A549 (cell line): ENCODE results near the gene RNF207. TPM values are rescaled to one million over a fixed set of nuclear protein-coding genes. Genes with fewer than 3 reads are reported as not detected.
A peak's percentile ranks its signal among the peaks of the same experiment; 100 is the strongest.

Experiments
- ATAC-seq, 2 experiments: fragments of 200-7000 bp in 1 of 2; fragments of >200 bp in 1 of 2; cut with Nextera tagmentation in 1 of 2; cut with Tn5 transposase in 1 of 2; 3 replicates each; pipeline versions ENCODE4 v1.8.0 to v1.9.1; 2018 to 2020; ENCODE audit warnings: mild to moderate bottlenecking in 1 of 2, moderate library complexity in 1 of 2
- CTCF ChIA-PET: fragments of 300-600 bp; sonication (Branson Sonifier 250); formaldehyde crosslinking; extraction: SDS; loops from one replicate; lab custom pipeline; 2021; ENCODE audit warnings: antibody characterized with exemption, inconsistent platforms; lab: Yijun Ruan, JAX
- POLR2A ChIA-PET: fragments of 350-600 bp; formaldehyde crosslinking; extraction: SDS; loops from one replicate; lab custom pipeline; 2021; ENCODE audit warnings: antibody characterized with exemption, inconsistent platforms; lab: Yijun Ruan, JAX
- DNase-seq, 2 experiments: peaks; one replicate each; pipeline versions ENCODE4 v3.0.0 to v3.0.0-alpha.2; 2011 to 2016; ENCODE audit warnings: low read depth in 1 of 2, low spot score in 1 of 2
- FAIRE-seq: peaks from 2 replicates; lab custom pipeline; 2011; peaks lifted over from hg19 to GRCh38; lab: Jason Lieb, UNC
- H3K27ac ChIP-seq, 2 experiments: fragments of >200 bp; sonication (Bioruptor Twin); formaldehyde crosslinking; 3 replicates each; pipeline ENCODE4 v1.5.1; 2016 to 2017
- H3K4me1 ChIP-seq: fragments of >200 bp; sonication (Bioruptor Twin); formaldehyde crosslinking; 3 replicates; pipeline ENCODE4 v1.6.1; 2016
- H3K4me2 ChIP-seq: fragments of >200 bp; sonication (Bioruptor Twin); formaldehyde crosslinking; 3 replicates; pipeline ENCODE4 v1.6.1; 2016
- H3K4me3 ChIP-seq: fragments of >200 bp; sonication (Bioruptor Twin); formaldehyde crosslinking; 3 replicates; pipeline ENCODE4 v1.5.1; 2016
- H3K9me3 ChIP-seq: fragments of >200 bp; sonication (Bioruptor Twin); formaldehyde crosslinking; 3 replicates; pipeline ENCODE4 v1.6.1; 2016
- BHLHE40 ChIP-seq: IDR thresholded peaks from 2 replicates; pipeline ENCODE4 v1.6.1; 2012; ENCODE audit warnings: low read depth, low read length, inconsistent platforms
- CBX2 ChIP-seq: fragments of 200-600 bp; sonication (generic); IDR thresholded peaks from 2 replicates; pipeline ENCODE4 v1.6.1; 2016; ENCODE audit warnings: low read depth, mild to moderate bottlenecking, borderline replicate concordance
- CEBPB ChIP-seq, 2 experiments: fragments of >200 bp in 1 of 2; sonication (Bioruptor Twin) in 1 of 2; formaldehyde crosslinking in 1 of 2; IDR thresholded peaks; 2 replicates each; pipeline ENCODE4 v1.6.1; 2012 to 2016
- CHD2 ChIP-seq: fragments of 150-350 bp; IDR thresholded peaks from 2 replicates; pipeline ENCODE4 v1.6.1; 2014; ENCODE audit warnings: low read length; ENCODE audit not compliant: partially characterized antibody
- EP300 ChIP-seq, 2 experiments: fragments of >200 bp; sonication (Bioruptor Twin); formaldehyde crosslinking; IDR thresholded peaks; 2 replicates in 1 of 2; 3 replicates in 1 of 2; pipeline ENCODE4 v1.6.1; 2016 to 2017
- FOSB ChIP-seq: fragments of 250-450 bp; sonication (Bioruptor Pico); IDR thresholded peaks from 2 replicates; pipeline ENCODE4 v1.5.0; 2020; ENCODE audit warnings: mild to moderate bottlenecking, moderate library complexity
- FOXS1 ChIP-seq: fragments of 250-450 bp; sonication (Bioruptor Pico); IDR thresholded peaks from 2 replicates; pipeline ENCODE4 v1.5.0; 2020; ENCODE audit warnings: mild to moderate bottlenecking, moderate library complexity
- GATA3 ChIP-seq: IDR thresholded peaks from 2 replicates; pipeline ENCODE4 v1.6.1; 2012; ENCODE audit warnings: borderline replicate concordance
- HDAC2 ChIP-seq: fragments of 200-600 bp; sonication (generic); IDR thresholded peaks from 2 replicates; pipeline ENCODE4 v1.6.1; 2016
- HOXA7 ChIP-seq: fragments of 250-450 bp; sonication (Bioruptor Pico); IDR thresholded peaks from 2 replicates; pipeline ENCODE4 v1.5.0; 2020; ENCODE audit warnings: mild to moderate bottlenecking, moderate library complexity
- HOXB13 ChIP-seq: fragments of 250-450 bp; sonication (Bioruptor Pico); IDR thresholded peaks from 2 replicates; pipeline ENCODE4 v1.5.0; 2020; ENCODE audit warnings: low read depth, mild to moderate bottlenecking, moderate library complexity
- JUN ChIP-seq, 2 experiments: fragments of >200 bp; sonication (Bioruptor Twin); formaldehyde crosslinking; IDR thresholded peaks; 2 replicates in 1 of 2; 3 replicates in 1 of 2; pipeline ENCODE4 v1.6.1; 2016 to 2017
- KDM1A ChIP-seq: fragments of 200-600 bp; sonication (generic); IDR thresholded peaks from 2 replicates; pipeline ENCODE4 v1.6.1; 2016; ENCODE audit warnings: low read depth, mild to moderate bottlenecking
- MAFK ChIP-seq: fragments of 450-650 bp; IDR thresholded peaks from 2 replicates; pipeline ENCODE4 v1.6.1; 2014; ENCODE audit not compliant: partially characterized antibody
- MYC ChIP-seq: IDR thresholded peaks from 2 replicates; pipeline ENCODE4 v1.6.1; 2012; ENCODE audit warnings: mild to moderate bottlenecking, inconsistent platforms, low read length, improper control_type of control experiment, borderline replicate concordance
- NFE2L2 ChIP-seq: fragments of 150-350 bp; conservative IDR thresholded peaks from 2 replicates; pipeline ENCODE4 v1.6.1; 2014; ENCODE audit warnings: low read length
- NR3C1 ChIP-seq: fragments of >200 bp; sonication (Bioruptor Twin); formaldehyde crosslinking; IDR thresholded peaks from 3 replicates; pipeline ENCODE4 v1.6.1; 2017
- RAD21 ChIP-seq, 2 experiments: fragments of >200 bp in 1 of 2; sonication (Bioruptor Twin) in 1 of 2; formaldehyde crosslinking in 1 of 2; IDR thresholded peaks in 1 of 2; conservative IDR thresholded peaks in 1 of 2; 2 replicates in 1 of 2; 3 replicates in 1 of 2; pipeline ENCODE4 v1.6.1; 2012 to 2018; ENCODE audit warnings: inconsistent platforms in 1 of 2
- RCOR1 ChIP-seq: fragments of 150-350 bp; IDR thresholded peaks from 2 replicates; pipeline ENCODE4 v1.6.1; 2014; ENCODE audit warnings: antibody characterized with exemption, low read length, low read depth
- RFX5 ChIP-seq: fragments of 450-650 bp; IDR thresholded peaks from 2 replicates; pipeline ENCODE4 v1.7.1; 2014; ENCODE audit warnings: antibody characterized with exemption, mild to moderate bottlenecking, moderate library complexity
- SMC3 ChIP-seq: fragments of >200 bp; sonication (Bioruptor Twin); formaldehyde crosslinking; IDR thresholded peaks from 3 replicates; pipeline ENCODE4 v1.6.1; 2018; ENCODE audit warnings: inconsistent platforms
- SREBF2 ChIP-seq: fragments of 450-650 bp; IDR thresholded peaks from 2 replicates; pipeline ENCODE4 v1.6.1; 2014; ENCODE audit warnings: mild to moderate bottlenecking, moderate library complexity
- TFCP2L1 ChIP-seq: fragments of 250-450 bp; sonication (Bioruptor Pico); IDR thresholded peaks from 2 replicates; pipeline ENCODE4 v1.5.0; 2021; ENCODE audit warnings: mild to moderate bottlenecking
- TP53 ChIP-seq: fragments of 250-450 bp; sonication (Bioruptor Pico); IDR thresholded peaks from 2 replicates; pipeline ENCODE4 v1.5.0; 2021; ENCODE audit warnings: mild to moderate bottlenecking, moderate library complexity
- ZC3H11A ChIP-seq: fragments of 450-650 bp; IDR thresholded peaks from 2 replicates; pipeline ENCODE4 v1.6.1; 2014; ENCODE audit warnings: antibody characterized with exemption, mild to moderate bottlenecking
- ZNF302 ChIP-seq: fragments of 250-450 bp; sonication (Bioruptor Pico); IDR thresholded peaks from 2 replicates; pipeline ENCODE4 v1.9.0; 2021; ENCODE audit warnings: inconsistent platforms, mild to moderate bottlenecking, moderate library complexity
- whole genome bisulfite sequencing: methylation state at CpG from one replicate; pipeline ENCODE4 v1.1.6; 2017; ENCODE audit errors: missing lambda C conversion rate; 5-methylcytosine and 5-hydroxymethylcytosine counted together
- polyA plus RNA-seq, 4 experiments: library from polyadenylated mRNA; depleted of rRNA in 3 of 4; stranded (reverse); fragments of >200 nt; fragmentation: RNase III in 1 of 4; extraction: RNeasy Plus Mini Kit Qiagen cat#74134 plus additional on column Dnase treatment in 1 of 4; gene quantifications; 2 replicates in 3 of 4; 3 replicates in 1 of 4; pipeline ENCODE4 v1.2.3, GENCODE V29; 2011 to 2017
- TF ChIP-seq, protein P1 (sequence below): IDR thresholded peaks from 2 replicates; pipeline ENCODE4 v1.6.1; 2012; ENCODE audit warnings: low read depth, borderline replicate concordance
- TF ChIP-seq, protein P2 (sequence below): fragments of 200-600 bp; sonication (generic); IDR thresholded peaks from 2 replicates; pipeline ENCODE4 v1.6.1; 2016; ENCODE audit warnings: antibody characterized with exemption, mild to moderate bottlenecking, moderate library complexity
- TF ChIP-seq, protein P3 (sequence below): fragments of >200 bp; sonication (Bioruptor Twin); formaldehyde crosslinking; IDR thresholded peaks from 3 replicates; pipeline ENCODE4 v1.6.1; 2016
- TF ChIP-seq, protein P4 (sequence below): fragments of 450-650 bp; IDR thresholded peaks from 2 replicates; pipeline ENCODE4 v1.6.1; 2014; ENCODE audit warnings: antibody characterized with exemption

Gene RNF207
- polyA plus RNA-seq, 2 of the 4 experiments (the other 2 are of a cell fraction) = 11.3 to 24.6 TPM

DNA sequence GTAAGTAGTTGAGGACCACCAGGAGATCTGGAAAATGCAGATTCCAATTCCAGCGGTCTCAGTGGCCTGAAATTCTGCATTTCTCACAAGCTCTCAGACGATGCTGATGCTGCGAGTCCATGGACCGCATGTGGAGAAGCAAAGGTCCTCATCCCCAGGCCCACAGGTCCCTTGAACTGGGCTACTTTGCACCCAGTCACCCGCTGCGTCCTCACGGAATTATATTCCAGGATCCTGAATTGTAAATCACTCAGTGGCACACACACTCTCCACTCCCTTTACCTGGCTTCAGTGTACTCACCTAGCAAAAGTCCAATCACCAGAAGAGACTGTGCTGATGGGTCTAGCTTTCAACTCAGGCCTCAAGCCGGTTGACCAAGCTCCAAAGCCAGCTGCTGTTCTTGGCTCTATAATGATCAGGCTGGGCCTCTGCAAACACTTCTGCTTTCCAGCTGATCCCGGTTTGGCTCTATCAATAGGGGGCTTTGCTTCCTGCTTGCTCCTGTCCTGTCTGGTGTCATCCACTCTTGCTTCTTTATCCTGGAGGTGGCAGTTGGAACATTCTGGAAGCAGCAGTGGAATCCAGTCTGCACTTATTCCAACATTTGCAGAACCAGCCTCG lies 5.6 kb upstream of the RNF207 start:
- ChIA-PET CTCF (interaction anchor here (0.7 to 3.2 kb wide), 4 partner anchors 11 to 144 kb away, joined by 3 to 9 read pairs (median 4); no protein-coding TSS in a partner anchor), POLR2A (no interaction called here)
- peaks cover 27% of the 10 kb centered on the region for H3K4me1 ChIP-seq
- DNase-seq = no peak
- H3K9me3 ChIP-seq = no peaks in the 10 kb centered on the region
- no peak for ATAC-seq
- H3K4me3 ChIP-seq = peak overlapping the region; percentile 96
- no peak for FAIRE-seq
- peak overlapping the region; percentile 98 to 99 for H3K27ac ChIP-seq
- peak overlapping the region; percentile 97 for H3K4me2 ChIP-seq
- TF ChIP-seq SREBF2 (no peak), ZC3H11A (no peak), NFE2L2 (no peak), MAFK (no peak), GATA3 (no peak), TP53 (CRISPR knock-in tag) (no peak), HDAC2 (no peak), HOXB13 (no peak), TFCP2L1 (CRISPR knock-in tag) (no peak), KDM1A (no peak), EP300 (IDR thresholded peaks at IDR 0.05) (no peak), CBX2 (no peak), MYC (no peak), BHLHE40 (no peak)
- TF ChIP-seq, protein P1, sequence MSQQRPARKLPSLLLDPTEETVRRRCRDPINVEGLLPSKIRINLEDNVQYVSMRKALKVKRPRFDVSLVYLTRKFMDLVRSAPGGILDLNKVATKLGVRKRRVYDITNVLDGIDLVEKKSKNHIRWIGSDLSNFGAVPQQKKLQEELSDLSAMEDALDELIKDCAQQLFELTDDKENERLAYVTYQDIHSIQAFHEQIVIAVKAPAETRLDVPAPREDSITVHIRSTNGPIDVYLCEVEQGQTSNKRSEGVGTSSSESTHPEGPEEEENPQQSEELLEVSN = no peak
- TF ChIP-seq, protein P2, sequence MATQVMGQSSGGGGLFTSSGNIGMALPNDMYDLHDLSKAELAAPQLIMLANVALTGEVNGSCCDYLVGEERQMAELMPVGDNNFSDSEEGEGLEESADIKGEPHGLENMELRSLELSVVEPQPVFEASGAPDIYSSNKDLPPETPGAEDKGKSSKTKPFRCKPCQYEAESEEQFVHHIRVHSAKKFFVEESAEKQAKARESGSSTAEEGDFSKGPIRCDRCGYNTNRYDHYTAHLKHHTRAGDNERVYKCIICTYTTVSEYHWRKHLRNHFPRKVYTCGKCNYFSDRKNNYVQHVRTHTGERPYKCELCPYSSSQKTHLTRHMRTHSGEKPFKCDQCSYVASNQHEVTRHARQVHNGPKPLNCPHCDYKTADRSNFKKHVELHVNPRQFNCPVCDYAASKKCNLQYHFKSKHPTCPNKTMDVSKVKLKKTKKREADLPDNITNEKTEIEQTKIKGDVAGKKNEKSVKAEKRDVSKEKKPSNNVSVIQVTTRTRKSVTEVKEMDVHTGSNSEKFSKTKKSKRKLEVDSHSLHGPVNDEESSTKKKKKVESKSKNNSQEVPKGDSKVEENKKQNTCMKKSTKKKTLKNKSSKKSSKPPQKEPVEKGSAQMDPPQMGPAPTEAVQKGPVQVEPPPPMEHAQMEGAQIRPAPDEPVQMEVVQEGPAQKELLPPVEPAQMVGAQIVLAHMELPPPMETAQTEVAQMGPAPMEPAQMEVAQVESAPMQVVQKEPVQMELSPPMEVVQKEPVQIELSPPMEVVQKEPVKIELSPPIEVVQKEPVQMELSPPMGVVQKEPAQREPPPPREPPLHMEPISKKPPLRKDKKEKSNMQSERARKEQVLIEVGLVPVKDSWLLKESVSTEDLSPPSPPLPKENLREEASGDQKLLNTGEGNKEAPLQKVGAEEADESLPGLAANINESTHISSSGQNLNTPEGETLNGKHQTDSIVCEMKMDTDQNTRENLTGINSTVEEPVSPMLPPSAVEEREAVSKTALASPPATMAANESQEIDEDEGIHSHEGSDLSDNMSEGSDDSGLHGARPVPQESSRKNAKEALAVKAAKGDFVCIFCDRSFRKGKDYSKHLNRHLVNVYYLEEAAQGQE = no peak
- TF ChIP-seq, protein P3, sequence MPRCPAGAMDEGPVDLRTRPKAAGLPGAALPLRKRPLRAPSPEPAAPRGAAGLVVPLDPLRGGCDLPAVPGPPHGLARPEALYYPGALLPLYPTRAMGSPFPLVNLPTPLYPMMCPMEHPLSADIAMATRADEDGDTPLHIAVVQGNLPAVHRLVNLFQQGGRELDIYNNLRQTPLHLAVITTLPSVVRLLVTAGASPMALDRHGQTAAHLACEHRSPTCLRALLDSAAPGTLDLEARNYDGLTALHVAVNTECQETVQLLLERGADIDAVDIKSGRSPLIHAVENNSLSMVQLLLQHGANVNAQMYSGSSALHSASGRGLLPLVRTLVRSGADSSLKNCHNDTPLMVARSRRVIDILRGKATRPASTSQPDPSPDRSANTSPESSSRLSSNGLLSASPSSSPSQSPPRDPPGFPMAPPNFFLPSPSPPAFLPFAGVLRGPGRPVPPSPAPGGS = no peak
- TF ChIP-seq, all 56 proteins: peak for 0
- 94% methylated on average over 10 of the region's 10 CpGs for WGBS

DNA sequence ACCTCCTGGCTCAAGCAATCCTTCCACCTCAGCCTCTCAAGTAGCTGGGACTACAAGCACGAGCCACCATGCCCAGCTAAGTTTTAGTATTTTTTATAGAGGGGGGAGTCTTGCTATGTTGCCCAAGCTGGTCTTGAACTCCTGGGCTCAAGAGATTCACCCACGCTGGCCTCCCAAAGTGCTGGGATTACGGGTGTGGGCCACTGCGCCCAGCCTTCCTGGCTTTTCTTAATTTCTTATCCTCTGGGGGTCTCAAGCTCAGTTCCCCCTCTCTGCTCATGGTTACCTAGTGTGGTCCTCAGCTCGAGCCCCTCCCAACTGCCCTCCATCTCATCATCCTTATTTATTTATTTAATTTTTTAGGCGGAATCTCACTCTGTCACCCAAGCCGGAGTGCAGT lies 3.7 kb upstream of the RNF207 start:
- peaks cover 20% of the 10 kb centered on the region for H3K4me1 ChIP-seq
- WGBS = 86% methylated on average over 6 of the region's 7 CpGs
- no peaks in the 10 kb centered on the region for H3K9me3 ChIP-seq
- no peak overlapping the region for H3K27ac ChIP-seq
- POLR2A ChIA-PET = interaction anchor here (0.7 kb wide), 1 partner anchor 8 kb away, joined by 3 read pairs; no protein-coding TSS in a partner anchor
- no peak for ATAC-seq
- TF ChIP-seq FOSB (CRISPR knock-in tag) = no peak
- TF ChIP-seq, protein P4, sequence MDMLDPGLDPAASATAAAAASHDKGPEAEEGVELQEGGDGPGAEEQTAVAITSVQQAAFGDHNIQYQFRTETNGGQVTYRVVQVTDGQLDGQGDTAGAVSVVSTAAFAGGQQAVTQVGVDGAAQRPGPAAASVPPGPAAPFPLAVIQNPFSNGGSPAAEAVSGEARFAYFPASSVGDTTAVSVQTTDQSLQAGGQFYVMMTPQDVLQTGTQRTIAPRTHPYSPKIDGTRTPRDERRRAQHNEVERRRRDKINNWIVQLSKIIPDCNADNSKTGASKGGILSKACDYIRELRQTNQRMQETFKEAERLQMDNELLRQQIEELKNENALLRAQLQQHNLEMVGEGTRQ = no peak
- TF ChIP-seq FOXS1 (CRISPR knock-in tag) = no peak
- TF ChIP-seq CHD2 = no peak
- TF ChIP-seq RFX5 = no peak
- no peak for TF ChIP-seq SMC3
- no peak for TF ChIP-seq ZNF302 (CRISPR knock-in tag)
- no peak for TF ChIP-seq HOXA7 (CRISPR knock-in tag)
- no peak for TF ChIP-seq NFE2L2
- no peak for TF ChIP-seq JUN (IDR thresholded peaks at IDR 0.05)
- TF ChIP-seq RCOR1 = no peak
- TF ChIP-seq RAD21 (conservative IDR thresholded peaks at IDR 0.05 in 1 of 2, IDR thresholded peaks at IDR 0.05 in 1 of 2) = no peak
- TF ChIP-seq CEBPB (IDR thresholded peaks at IDR 0.05) = no peak
- TF ChIP-seq NR3C1 = no peak
- TF ChIP-seq TFCP2L1 (CRISPR knock-in tag) = no peak
- no peak for TF ChIP-seq KDM1A
- no peak for TF ChIP-seq CBX2
- TF ChIP-seq, protein P1 = no peak
- H3K4me2 ChIP-seq = no peak overlapping the region
- H3K4me3 ChIP-seq = no peak overlapping the region
- CTCF ChIA-PET = interaction anchor here (0.7 to 1.7 kb wide), 4 partner anchors 17 to 44 kb away, joined by 3 to 7 read pairs (median 4); no protein-coding TSS in a partner anchor
- FAIRE-seq = no peak
- no peak for DNase-seq
